Neural crest cell (in vitro differentiated cells): ENCODE measurements around the gene MDC1. TPM values are rescaled to one million over a fixed set of nuclear protein-coding genes. Genes with fewer than 3 reads are reported as not detected.

Experiments used
- DNase-seq: peaks from one replicate; pipeline ENCODE4 v3.0.0; 2021; ENCODE audit warnings: low read depth, mixed read lengths, low spot score
- H3K27ac Mint-ChIP-seq: one replicate; pipeline ENCODE4 v1.8.0; 2021; ENCODE audit warnings: mild to moderate bottlenecking, mixed read lengths; ENCODE audit not compliant: unreplicated experiment
- H3K27me3 Mint-ChIP-seq: 2 replicates; pipeline ENCODE4 v1.8.0; 2021; ENCODE audit warnings: low read depth, mild to moderate bottlenecking, mixed read lengths
- H3K36me3 Mint-ChIP-seq: 2 replicates; pipeline ENCODE4 v1.8.0; 2021; ENCODE audit warnings: low read depth, mild to moderate bottlenecking, mixed read lengths
- H3K4me1 Mint-ChIP-seq: 2 replicates; pipeline ENCODE4 v1.8.0; 2021; ENCODE audit warnings: mixed read lengths
- H3K4me3 Mint-ChIP-seq: one replicate; pipeline ENCODE4 v1.8.0; 2021; ENCODE audit warnings: mild to moderate bottlenecking, mixed read lengths
- H3K9me3 Mint-ChIP-seq: 2 replicates; pipeline ENCODE4 v1.8.0; 2021; ENCODE audit warnings: mixed read lengths
- total RNA-seq: library from RNA; stranded (reverse); gene quantifications from 2 replicates; pipeline ENCODE4 v1.2.1, GENCODE V29; 2021
- TF ChIP-seq, protein P1 (sequence below): fragments of 200-600 bp; sonication (generic); conservative IDR thresholded peaks from 2 replicates; pipeline ENCODE4 v1.5.0; 2021; ENCODE audit warnings: antibody characterized with exemption, mild to moderate bottlenecking

The MDC1 gene
- total RNA-seq, 1 donor from 2014 or later = 104 TPM

DNA sequence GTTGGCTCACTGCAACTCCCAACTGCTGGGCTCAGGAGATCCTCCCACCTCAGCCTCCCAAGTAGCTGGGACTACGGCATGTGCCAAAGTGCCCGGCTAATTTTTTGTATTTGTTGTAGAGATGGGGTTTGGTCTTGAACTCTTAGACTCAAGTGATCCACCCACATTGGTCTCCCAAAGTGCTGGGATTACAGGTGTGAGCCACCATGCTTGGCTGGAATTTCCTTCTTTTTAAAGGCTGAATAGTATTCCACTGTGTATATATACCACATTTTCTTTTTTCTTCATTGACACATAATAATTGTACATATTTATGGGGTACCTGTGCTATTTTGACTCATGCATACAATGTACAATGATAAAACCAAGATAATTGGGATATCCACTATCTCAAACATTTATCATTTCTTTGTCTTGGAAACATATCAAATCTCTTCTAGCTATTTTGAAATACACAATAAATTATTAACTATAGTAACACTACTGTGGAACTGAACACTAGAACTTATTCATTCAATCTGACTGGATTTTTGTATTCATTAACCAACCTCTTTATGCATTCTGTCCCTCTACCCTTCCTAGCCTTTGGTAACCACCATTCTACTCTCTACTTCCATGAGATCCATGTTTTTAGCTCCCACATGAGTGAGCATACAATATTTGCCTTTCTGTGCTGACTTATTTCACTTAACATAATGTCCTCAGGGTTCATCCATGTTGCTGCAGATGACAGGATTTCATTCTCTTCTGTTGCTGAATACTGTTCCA is 7.8 kb downstream of the MDC1 start:
- Mint-ChIP-seq H3K4me3 (no peak overlapping the region), H3K4me1 (no peaks in the 10 kb centered on the region), H3K36me3 (peaks cover 49% of the 10 kb centered on the region), H3K27me3 (no peaks in the 10 kb centered on the region), H3K27ac (no peak overlapping the region), H3K9me3 (no peaks in the 10 kb centered on the region)
- TF ChIP-seq, protein P1, sequence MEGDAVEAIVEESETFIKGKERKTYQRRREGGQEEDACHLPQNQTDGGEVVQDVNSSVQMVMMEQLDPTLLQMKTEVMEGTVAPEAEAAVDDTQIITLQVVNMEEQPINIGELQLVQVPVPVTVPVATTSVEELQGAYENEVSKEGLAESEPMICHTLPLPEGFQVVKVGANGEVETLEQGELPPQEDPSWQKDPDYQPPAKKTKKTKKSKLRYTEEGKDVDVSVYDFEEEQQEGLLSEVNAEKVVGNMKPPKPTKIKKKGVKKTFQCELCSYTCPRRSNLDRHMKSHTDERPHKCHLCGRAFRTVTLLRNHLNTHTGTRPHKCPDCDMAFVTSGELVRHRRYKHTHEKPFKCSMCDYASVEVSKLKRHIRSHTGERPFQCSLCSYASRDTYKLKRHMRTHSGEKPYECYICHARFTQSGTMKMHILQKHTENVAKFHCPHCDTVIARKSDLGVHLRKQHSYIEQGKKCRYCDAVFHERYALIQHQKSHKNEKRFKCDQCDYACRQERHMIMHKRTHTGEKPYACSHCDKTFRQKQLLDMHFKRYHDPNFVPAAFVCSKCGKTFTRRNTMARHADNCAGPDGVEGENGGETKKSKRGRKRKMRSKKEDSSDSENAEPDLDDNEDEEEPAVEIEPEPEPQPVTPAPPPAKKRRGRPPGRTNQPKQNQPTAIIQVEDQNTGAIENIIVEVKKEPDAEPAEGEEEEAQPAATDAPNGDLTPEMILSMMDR = no peak
- no peak for DNase-seq

DNA sequence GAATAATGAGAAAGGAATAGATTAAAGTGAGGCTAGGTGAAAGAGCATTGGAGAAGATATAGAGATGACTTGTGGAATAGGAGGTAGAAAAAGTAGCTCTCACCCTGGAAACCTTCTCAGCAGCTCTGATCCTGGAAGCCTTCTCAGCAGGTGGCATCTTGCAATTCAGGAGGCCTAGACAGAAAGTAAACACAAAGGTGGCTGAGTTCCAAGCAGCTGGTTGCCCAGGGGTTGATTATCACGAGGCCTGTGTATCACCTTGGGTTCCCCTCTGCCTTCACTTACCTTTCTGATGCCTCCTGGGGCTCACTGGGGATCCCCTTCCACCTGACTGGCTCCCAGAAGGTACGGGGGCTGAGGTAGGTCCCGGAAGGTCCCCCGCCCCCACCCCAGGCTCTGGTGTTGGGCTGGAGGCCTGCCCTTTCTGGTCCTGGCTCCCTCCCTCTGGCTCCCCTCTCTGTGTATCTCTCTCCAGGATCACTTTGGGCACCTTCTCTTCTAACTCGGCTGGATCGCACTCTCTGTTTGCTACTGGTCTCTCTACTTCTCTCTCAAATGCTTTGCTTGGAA is 9.7 kb downstream of the MDC1 start:
- no peak for DNase-seq
- no peaks in the 10 kb centered on the region for H3K27me3 Mint-ChIP-seq
- H3K9me3 Mint-ChIP-seq = no peaks in the 10 kb centered on the region
- H3K36me3 Mint-ChIP-seq = peaks cover 52% of the 10 kb centered on the region
- TF ChIP-seq, protein P1 = no peak
- no peaks in the 10 kb centered on the region for H3K4me1 Mint-ChIP-seq
- no peak overlapping the region for H3K27ac Mint-ChIP-seq
- H3K4me3 Mint-ChIP-seq = no peak overlapping the region

GRCh38 chr6:30705620-30706019 is 11.5 kb downstream of the MDC1 start:
- Mint-ChIP-seq H3K27me3 (no peaks in the 10 kb centered on the region), H3K9me3 (no peaks in the 10 kb centered on the region), H3K4me1 (no peaks in the 10 kb centered on the region), H3K36me3 (peaks cover 43% of the 10 kb centered on the region), H3K4me3 (no peak overlapping the region), H3K27ac (no peak overlapping the region)
- DNase-seq = no peak
- TF ChIP-seq, protein P1 = no peak

- Mint-ChIP-seq H3K36me3 (peaks cover 44% of the 10 kb centered on the region), H3K9me3 (no peaks in the 10 kb centered on the region), H3K27me3 (no peaks in the 10 kb centered on the region), H3K4me1 (no peaks in the 10 kb centered on the region), H3K27ac (no peak overlapping the region), H3K4me3 (no peak overlapping the region)
- TF ChIP-seq, protein P1 = no peak
- no peak for DNase-seq
Measured at GRCh38 chr6:30703821-30704220, 13.3 kb downstream of the MDC1 start.

GRCh38 chr6:30703011-30703410 is 14.1 kb downstream of the MDC1 start:
- TF ChIP-seq, protein P1 = no peak
- DNase-seq = no peak
- no peaks in the 10 kb centered on the region for H3K27me3 Mint-ChIP-seq
- no peak overlapping the region for H3K4me3 Mint-ChIP-seq
- no peak overlapping the region for H3K27ac Mint-ChIP-seq
- H3K4me1 Mint-ChIP-seq = no peaks in the 10 kb centered on the region
- H3K9me3 Mint-ChIP-seq = no peaks in the 10 kb centered on the region
- H3K36me3 Mint-ChIP-seq = peaks cover 43% of the 10 kb centered on the region
